Measurements from ENCODE around the gene FER1L5.

Gene FER1L5

DNA sequence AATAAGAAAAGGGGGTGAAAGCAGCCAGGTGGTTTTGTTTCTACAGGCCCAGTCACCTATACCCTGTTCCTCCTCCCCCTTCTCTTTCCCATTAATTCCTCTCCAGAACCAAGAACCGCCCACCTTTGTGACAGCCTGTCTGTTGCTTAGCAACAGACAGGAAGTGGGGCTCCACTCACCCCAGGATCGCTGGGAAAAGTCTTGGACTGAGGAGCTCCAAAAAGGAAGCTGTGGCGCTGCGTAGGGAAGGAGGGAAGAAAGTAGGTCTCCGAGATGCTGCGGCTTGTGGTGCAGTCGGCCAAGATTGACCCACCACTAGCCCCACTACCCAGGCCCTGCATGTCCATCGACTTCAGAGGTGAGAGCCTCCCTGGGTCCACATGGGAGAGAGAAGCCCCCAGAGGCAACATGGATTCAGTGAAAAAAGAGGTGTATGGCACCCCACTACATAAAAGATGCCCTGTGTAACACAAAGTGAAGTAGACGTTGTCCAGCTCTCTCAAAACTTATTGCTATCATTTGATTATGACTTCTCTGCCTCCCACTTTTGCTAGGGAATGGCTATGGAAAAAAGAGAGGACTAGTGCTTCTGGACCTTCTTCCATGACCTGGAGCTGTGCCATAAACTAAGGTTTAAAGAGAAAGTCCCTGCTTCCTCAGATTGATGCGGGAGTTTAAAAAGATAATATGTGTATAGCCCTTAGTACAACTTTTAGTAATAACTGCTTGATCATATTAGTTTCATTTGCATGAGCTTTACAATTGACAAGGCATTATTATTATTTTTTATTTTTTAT is at the start of gene FER1L5:
FER1L5 (plus strand) TSS at position 201 of the 797 bp plus-strand sequence; CDS start at position 274, 73 bp downstream.
- DNase-seq (ENCODE audit: low read depth in 2 of 2, low spot score in 1 of 2), result no peak

DNA sequence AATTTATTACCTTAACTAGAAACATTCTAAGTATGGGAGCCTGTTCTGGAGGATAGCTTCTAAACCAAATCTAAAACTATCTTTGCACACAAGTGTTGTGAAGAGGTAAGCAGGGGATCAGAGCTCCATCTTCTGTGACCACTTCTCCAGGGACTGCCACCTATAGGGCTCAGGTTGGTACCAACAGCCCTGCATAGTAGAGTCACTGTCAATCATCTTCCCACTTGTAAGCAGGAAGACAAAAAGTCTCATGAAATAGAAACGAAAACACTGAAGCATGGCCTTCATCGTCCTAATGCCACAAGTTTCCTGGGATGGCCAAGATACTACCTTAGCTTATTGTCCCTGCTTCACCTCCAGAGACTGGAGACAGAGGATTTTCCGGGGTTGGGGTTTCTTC is 48.3 kb upstream of the FER1L5 start:
- no peak for DNase-seq (ENCODE audit: low read depth in 2 of 2, low spot score in 1 of 2)

DNA sequence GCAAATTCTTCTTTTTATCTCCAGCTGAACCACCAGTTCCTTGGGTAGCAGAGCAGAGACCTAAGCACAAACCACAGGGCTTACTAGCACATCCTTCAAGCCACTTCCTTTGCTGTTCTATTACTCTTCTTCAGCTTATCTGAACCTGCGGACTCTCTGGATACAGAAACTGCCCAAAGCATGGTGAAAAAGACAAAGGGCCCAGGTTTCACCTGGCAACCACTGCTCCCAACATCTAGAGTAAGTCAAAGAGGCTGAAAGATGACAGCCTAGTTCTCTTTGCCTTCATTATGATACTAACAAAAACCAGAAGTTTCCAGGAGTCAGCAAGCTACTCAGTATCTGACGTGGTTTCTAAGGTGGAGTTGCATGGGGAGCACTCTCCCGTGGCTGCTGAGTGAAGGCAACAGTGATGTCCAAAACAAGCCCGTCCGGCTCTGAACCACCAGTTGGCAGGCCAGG is 47.8 kb upstream of the FER1L5 start:
- no peak for DNase-seq (ENCODE audit: low read depth in 2 of 2, low spot score in 1 of 2)

DNA sequence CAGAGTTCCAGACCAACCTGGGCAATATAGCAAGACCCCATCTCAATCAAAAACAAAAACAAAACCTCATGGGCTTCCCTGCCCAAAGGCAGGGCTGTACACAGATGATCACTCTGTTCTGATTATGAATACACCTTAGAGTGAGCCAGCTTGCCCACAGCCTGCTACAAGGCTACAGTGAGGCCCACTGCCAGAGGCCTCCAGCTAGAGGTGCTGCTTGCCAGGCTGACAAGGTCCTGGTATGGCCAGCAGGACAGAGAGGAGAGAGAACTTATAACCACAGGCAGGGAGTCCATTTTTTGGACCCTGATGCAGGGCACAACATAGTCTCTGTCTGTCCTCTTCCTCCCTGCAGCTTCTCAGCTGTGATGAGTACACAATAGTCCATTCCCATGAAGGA is 46.0 kb upstream of the FER1L5 start:
- no peak for DNase-seq (ENCODE audit: low read depth in 2 of 2, low spot score in 1 of 2)

DNA sequence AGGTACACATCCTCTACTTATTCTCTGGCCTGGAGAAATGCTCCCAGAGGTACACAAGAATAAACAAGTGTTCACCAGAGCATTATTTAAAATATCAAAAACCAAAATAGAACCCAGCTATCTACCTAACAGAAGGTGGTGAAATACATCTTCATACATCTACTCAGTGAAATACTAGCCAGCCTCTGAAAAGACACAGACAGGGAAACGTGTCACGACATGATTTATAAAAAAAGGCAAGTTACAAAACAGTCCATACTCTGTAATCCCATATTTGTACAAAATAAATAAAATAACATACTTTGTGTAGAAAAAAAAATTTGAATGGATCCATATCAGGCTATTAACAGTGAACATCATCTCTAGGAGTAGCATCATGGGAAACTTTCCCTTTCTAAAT is 42.6 kb upstream of the FER1L5 start:
- DNase-seq (ENCODE audit: low read depth in 2 of 2, low spot score in 1 of 2), result no peak

DNA sequence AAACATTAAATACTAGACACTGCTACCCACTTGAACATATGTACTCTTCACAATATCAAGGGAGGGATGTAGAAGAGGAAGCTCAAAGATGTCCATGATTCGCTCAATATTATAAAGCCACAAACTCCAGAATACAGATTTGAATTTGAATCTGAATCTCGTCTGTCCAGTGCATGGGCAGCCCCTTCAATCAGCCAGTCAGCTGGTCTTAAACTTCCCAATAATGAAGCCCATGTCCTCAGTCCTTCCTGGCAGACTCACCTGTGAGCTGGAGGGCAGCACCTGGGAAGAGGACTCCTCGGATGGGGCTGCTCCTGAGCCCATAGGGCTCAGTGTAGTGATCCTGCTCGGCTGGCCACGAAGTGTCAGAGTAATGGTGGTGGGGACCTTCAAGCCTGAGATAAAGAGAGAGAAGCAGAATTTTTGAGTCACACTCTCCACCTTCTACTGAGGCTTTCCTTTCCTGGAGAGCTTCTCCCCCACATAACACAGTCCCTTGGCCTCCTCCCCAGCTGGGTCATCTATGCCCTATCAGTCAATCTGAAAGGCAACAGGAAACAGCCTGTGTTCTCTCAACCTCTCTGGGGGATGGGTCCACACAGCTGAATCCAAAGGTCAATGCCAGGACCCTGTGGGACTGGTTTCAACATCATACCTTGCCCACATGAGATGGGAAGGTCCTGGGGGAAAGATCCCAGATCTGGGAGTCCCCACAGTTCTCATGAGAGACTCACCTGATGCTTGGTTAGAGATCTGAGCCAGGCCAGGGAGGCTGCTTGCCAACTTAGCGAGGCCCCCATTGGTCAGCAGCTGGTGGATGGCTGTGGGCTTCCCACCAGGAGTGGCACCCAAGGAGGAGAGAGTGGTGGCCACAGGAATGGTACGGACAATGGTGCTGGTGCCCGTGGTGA is 40.9 kb upstream of the FER1L5 start:
- no peak for DNase-seq (ENCODE audit: low read depth in 2 of 2, low spot score in 1 of 2)

DNA sequence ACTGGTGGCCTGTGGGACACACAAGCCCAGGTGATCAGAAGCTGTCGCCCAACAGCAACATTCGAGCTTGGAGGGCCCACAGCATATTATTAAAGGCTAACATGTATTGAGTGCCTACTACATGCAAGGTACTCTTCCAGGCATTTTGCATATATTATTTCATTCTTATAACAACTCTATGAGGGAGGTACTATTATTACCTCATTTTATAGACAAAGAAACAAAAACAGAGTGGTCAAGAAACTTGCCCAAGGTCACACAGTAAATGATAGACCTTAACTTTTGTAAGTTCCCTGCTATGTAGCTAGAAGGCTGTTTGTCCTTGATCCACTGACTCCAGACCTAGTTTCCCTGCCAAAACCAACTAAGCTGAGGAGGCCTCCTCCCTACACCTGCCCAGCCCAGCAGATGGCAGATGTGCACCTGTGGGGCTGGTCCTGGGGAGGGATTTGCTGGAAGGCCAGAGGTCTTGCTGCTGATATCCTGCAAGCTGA is 40.2 kb upstream of the FER1L5 start:
- DNase-seq (ENCODE audit: low read depth in 2 of 2, low spot score in 1 of 2), result no peak

DNA sequence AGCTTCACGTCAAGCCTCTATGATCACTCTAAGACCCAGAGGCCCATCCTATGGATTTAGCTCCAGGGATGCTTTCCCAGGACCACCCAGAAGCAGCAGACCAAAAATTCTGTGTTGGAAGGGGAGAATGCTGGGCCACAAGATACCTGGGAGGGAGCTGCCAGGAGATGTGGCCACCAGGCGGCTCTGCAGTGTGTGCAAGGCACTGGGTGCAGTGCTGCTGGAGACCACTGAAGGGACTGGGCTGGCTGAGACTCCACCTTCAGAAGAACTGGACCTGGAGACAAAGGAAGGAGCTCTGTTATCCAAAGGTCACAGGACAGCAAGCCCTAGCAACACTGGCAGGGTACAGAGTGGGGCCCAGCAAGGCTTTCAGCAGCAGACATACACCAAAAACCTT is 38.5 kb upstream of the FER1L5 start:
- no peak for DNase-seq (ENCODE audit: low read depth in 2 of 2, low spot score in 1 of 2)

DNA sequence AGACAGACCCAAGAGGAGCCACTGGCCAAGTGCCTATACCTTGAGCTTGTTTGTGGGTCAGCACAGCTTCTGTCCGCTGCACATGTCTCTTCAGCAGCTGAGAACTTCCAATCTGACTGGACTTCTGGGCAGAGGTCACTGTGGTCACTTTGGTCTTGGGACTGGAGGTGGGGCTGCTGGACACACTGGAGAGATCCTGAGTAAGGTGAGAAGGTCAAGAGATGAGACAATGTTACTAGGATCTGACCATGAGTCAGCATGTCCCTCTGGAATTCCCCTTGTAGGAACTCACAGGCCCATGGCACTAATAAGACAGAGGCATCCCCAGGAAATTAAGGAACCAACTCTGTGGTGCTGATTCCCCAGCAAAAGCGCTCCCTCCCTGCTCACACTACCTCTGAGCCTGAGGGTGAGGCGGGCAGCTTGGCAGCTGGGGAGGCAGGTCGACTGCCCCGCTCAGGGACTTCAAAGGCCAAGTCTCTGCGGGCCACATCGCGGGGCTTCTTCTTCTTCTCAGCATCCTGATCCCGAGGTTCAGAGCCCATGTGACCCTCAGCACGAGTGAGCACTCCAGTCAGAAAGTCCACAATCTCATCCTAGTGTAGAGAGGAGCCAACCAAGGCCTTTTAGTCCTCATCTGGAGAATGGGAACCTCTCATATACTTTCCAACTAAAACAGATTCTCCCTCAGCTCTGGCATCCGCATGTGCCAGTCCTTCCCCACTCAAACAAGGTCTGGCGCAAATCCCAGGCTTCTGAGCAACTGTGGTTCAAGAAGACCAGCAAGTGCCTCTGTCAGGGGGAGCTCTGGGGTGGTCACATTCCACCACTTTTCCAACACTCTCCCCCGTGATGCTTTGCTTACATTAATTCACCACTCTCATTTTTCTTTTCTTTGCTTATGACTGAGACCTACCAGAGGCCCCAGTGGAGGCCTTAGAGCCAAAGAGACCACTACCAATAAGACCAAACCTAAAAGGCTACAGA is 33.8 kb upstream of the FER1L5 start:
- DNase-seq (ENCODE audit: low read depth in 2 of 2, low spot score in 1 of 2), result no peak

DNA sequence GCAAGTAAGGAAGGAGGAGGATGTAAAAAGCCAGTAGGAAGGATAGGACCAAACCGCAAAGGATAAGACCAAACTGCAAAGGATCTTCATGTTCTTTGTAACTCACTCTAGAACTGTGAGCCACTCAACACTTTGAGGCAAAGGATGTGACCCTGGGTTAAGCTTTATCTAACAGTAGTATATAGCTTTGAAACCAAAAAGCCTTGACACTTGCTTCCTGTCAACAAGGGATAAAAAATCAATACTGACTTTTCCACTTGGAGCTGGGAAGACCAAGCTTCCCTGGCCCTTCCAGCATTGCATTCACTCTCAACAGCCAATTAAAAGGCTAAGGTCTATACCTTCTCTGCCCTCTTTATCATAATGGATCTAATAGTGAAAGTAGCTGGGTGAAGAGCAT is 26.4 kb upstream of the FER1L5 start:
- DNase-seq (ENCODE audit: low read depth in 2 of 2, low spot score in 1 of 2), result no peak

DNA sequence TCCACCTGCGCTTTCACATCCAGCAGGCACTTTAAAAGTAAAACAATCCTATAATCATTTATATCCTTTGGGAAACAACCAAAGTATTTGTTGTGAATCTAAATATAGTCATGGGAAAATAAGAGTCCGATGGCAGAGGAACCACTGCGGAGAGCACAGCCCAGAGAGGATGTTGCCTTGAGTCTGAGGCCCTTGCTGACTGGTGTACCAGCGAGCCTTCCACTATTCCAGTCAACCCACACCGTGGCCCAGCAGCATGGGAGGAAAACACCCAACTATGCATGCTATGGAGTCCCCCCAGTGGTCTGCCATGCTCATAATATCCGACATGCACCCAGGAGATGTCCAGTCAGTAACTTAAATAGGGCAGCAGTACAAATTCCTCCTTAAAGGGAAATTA is 26.0 kb upstream of the FER1L5 start:
- DNase-seq (ENCODE audit: low read depth in 2 of 2, low spot score in 1 of 2), result no peak

DNA sequence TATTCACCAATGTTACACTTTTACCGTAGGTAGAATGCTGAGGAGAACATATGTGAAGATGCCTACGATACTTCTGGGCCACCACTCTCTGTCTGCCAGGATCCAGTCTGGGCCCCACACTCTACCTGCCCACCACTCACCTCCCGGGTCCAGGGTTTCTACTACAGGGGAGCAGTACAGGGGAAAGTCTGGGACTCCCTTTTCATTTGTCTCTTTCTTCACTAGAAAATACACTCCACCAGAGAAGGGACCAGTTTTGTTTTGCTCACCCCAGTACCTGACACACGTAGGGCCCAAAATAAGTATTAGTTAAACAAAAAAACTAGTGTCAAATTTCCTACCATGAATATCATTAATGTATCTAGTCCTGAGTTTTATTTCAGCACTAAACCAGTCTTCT is 25.6 kb upstream of the FER1L5 start:
- DNase-seq (ENCODE audit: low read depth in 2 of 2, low spot score in 1 of 2), result no peak

DNA sequence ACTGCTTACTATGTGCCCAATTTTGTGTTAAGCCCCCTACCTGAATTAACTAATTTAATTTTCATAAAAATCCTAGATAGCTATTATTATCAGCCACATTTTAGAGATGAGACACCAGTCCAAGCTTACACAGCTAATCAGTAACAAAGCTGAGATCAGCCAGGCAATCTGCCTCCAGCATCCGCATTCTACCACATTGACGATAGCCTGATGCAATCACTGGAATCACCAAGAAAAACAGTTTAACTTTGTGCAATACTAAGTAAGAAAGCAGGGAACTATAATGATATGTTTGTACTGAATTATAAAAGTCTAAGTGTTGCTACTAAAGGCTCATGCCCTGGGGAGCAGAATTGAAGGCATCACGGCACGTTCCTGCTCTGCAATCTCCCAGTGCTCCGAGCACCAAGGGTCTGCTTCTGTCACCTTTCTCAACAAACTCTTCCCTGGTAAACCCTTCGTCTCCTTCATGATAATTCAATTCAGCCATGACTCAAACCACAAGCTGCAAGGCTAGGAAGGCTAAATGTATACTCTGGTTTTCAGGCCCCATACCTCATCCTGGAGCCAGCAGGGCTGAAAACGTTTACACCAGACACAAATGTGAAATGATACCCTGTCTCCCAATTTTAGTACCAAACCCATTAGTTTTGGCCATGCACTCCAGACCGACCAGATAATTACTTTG is 23.8 kb upstream of the FER1L5 start:
- DNase-seq (ENCODE audit: low read depth in 2 of 2, low spot score in 1 of 2), result no peak

DNA sequence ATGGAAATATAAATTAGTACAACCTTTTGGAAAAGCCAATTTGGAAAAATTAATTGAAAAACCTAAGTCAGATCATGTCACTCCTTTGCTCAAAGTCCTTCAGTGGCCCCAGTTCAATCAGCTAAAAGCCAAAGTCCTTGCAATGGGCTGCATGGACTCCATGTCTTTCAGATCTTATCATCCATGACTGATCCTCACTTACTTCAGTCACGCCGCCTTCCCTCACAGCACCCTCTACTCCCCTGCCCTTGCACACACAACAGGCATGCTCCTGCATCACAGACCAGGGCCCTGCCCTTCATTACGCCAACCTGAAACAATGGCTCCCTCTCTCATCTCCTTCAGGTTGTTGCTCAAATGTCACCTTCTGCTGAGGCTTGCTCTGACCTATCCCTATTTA is 20.0 kb upstream of the FER1L5 start:
- no peak for DNase-seq (ENCODE audit: low read depth in 2 of 2, low spot score in 1 of 2)

DNA sequence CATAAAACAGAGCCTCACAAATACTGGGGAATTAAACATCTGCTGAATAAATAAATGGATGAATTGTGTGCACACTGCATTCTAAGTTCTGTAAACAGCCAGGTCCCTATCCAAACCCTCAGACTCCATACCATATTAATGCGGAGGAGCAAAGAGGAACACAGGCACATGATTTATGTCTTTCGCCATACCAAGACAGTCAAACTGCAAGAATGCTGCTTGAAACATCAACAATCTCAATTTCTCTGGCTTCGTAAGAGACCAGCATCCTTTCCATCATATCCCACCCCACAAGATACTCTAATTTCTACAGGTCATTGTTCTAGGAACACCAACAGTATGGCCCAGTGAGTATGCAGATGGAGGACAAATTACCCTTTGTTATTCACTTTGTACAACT is 19.4 kb upstream of the FER1L5 start:
- DNase-seq (ENCODE audit: low read depth in 2 of 2, low spot score in 1 of 2), result no peak

DNA sequence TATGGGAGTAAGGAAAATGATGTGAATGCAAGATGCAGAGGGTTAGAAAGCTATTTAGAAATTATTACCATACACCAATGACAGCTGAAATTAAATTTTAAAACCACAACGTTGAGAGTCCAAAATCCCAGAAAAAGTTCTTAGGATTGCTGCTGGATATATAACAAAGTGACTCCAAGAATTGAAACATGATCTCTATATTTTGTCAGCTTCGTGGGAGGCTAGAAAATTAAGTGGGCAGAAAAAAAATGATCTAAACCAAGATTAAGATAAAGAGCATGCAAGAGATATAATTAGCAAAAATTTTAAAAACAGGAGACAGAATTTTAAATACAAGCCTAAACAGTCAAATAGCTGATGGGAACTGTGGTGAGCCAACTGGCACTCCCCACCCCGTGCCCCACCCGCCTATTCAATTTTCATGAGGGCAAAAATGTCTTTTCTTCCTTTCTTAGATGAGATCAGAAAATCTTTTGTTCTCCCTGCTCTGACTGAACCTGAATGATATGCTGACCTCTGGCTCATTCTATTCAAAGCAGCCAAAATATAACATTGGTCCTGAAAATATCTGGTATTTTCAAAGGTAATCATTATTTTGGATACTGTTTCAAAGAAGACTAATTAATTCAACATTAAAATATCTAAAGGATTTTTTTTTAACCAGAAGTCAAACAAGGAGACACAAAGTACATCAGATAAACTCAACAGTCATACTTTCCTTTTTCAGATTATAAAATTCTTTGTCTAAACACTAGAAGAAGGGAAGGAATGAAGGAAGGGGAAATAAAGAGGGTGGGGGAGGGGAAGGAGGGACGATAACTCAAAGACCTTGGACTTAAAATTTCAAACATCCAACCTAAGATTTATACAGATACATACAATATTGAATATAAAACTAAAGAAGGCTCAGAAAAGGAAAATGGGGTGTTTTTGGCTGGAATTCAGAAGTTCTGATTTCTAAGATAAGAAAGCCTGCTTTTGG is 16.7 kb upstream of the FER1L5 start:
- DNase-seq (ENCODE audit: low read depth in 2 of 2, low spot score in 1 of 2), result no peak

DNA sequence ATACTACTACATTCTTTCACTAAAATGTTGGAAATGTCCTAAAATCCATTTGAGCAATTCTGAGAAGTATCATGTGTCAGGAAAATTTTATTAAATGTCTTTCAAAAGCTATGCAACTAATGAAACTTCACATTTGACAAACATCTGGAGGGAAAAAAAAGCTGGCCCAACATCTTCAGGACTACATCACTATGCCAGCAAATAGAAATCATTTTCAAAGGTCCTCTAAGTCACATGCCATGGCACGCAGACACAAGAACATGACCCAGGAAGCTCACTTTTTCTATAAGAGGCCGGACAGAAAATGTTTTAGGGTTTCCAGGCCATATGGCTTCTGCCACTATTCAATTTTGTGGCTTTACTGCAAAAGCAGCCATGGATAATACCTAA is 16.0 kb upstream of the FER1L5 start:
- DNase-seq (ENCODE audit: low read depth in 2 of 2, low spot score in 1 of 2), result no peak

DNA sequence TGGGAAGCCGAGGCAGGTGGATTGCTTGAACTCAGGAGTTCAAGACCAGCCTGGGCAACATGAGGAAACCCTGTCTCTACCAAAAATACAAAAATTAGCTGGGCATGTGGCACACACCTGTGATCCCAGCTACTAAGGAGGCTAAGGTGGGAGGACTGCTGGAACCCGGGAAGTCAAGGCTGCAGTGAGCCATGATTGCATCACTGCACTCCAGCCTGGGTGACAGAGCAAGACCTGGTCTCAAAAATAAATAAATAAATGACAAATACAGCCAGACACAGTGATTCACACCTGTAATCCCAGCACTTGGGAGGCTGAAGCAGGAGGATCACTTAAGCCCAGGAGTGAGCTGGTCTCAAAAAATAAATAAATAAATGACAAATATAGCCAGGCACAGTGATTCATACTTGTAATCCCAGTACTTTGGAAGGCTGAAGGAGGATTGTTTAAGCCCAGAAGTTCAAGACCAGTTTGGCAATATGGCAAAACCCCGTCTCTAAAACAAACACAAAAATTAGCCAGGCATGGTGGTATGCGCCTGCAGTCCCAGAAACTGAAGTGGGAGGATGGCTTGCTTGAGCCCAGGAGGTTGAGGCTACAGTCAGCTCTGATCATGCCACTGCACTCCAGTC is 10.6 kb upstream of the FER1L5 start:
- DNase-seq (ENCODE audit: low read depth in 2 of 2, low spot score in 1 of 2), result no peak

DNA sequence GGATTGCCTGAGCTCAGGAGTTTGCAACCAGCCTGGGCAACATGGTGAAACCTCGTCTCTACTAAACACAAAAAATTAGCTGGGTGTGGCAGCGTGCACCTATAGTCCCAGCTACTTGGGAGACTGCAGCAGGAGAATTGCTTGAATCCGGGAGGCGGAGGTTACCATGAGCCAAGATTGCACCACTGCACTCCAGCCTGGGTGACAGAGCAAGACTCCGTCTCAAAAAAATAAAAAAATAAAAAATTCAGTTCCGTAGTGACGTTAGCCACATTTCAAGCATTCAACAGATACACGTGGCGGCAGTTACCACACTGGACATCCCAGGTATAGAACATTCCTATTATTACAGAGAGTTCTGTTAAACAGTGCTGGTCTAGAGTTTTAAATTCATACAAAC is 8.9 kb upstream of the FER1L5 start:
- no peak for DNase-seq (ENCODE audit: low read depth in 2 of 2, low spot score in 1 of 2)

Data from stimulated activated CD8-positive, alpha-beta memory T cell treated with anti-CD3 and anti-CD28 coated beads, Interleukin-4, amount 100 ng/mL, for 4 hours (primary cell).